ENCODE measurements around the gene EME1. TPM values are rescaled to one million over a fixed set of nuclear protein-coding genes. Genes with fewer than 3 reads are reported as not detected.

The EME1 gene
- total RNA-seq, 4 donors from 2014 or later = 0.42 to 1.7 (median 1.1) TPM

- H3K4me3 ChIP-seq = peak overlapping the region in 3 of 4 donors; percentile 3 to 29 (median 7)
- no peaks in the 10 kb centered on the region for H3K36me3 ChIP-seq
- no peaks in the 10 kb centered on the region for H3K9me3 ChIP-seq
- no peaks in the 10 kb centered on the region for H3K27me3 ChIP-seq
- no peak for TF ChIP-seq CTCF (IDR thresholded peaks at IDR 0.05)
- TF ChIP-seq EP300 (IDR thresholded peaks at IDR 0.05) = no peak
- TF ChIP-seq POLR2A (IDR thresholded peaks at IDR 0.05) = no peak
- 38 to 39% methylated on average over 3 of the region's 3 CpGs for WGBS, 2 donors
- H3K4me1 ChIP-seq = peaks cover 0 to 42% (median 24%) of the 10 kb centered on the region in 4 donors
- H3K27ac ChIP-seq = peak overlapping the region in 3 of 4 donors; percentile 55 to 78 (median 70)
- DNase-seq (ENCODE audit: low spot score in 2 of 2) = no peak
These were observed 48.5 kb downstream of the EME1 start for GRCh38 chr17:50421308-50422051.

- H3K27ac ChIP-seq = no peak overlapping the region
- no peak overlapping the region for H3K4me3 ChIP-seq
- peaks cover 0 to 55% (median 34%) of the 10 kb centered on the region in 4 donors for H3K4me1 ChIP-seq
- DNase-seq (ENCODE audit: low spot score in 2 of 2) = no peak
- no peaks in the 10 kb centered on the region for H3K36me3 ChIP-seq
- WGBS, 2 donors = 79 to 93% methylated on average over 2 of the region's 2 CpGs
- H3K27me3 ChIP-seq = no peaks in the 10 kb centered on the region
- TF ChIP-seq CTCF (IDR thresholded peaks at IDR 0.05) = no peak
- TF ChIP-seq EP300 (IDR thresholded peaks at IDR 0.05) = no peak
- no peak for TF ChIP-seq POLR2A (IDR thresholded peaks at IDR 0.05)
- no peaks in the 10 kb centered on the region for H3K9me3 ChIP-seq
These were observed 49.7 kb downstream of the EME1 start for GRCh38 chr17:50422738-50423137.

GRCh38 chr17:50423553-50424159 lies 50.6 kb downstream of the EME1 start:
- H3K4me3 ChIP-seq = no peak overlapping the region
- DNase-seq (ENCODE audit: low spot score in 2 of 2) = no peak
- H3K9me3 ChIP-seq = no peaks in the 10 kb centered on the region
- TF ChIP-seq EP300 (IDR thresholded peaks at IDR 0.05) (no peak), CTCF (IDR thresholded peaks at IDR 0.05) (no peak), POLR2A (IDR thresholded peaks at IDR 0.05) (no peak)
- H3K27ac ChIP-seq = no peak overlapping the region
- no peaks in the 10 kb centered on the region for H3K36me3 ChIP-seq
- WGBS, 2 donors = 40 to 45% methylated on average over 6 of the region's 6 CpGs
- peaks cover 0 to 62% (median 36%) of the 10 kb centered on the region in 4 donors for H3K4me1 ChIP-seq
- no peaks in the 10 kb centered on the region for H3K27me3 ChIP-seq

- WGBS, 2 donors = 67 to 76% methylated on average over 9 of the region's 9 CpGs
- H3K27ac ChIP-seq = peak overlapping the region in 1 of 4 donors; percentile 92
These were observed 51.4 kb downstream of the EME1 start for GRCh38 chr17:50424246-50424995.

More at GRCh38 chr17:50424246-50424995, 51.4 kb downstream of the EME1 start:
- no peaks in the 10 kb centered on the region for H3K36me3 ChIP-seq
- no peak overlapping the region for H3K4me3 ChIP-seq
- H3K27me3 ChIP-seq = no peaks in the 10 kb centered on the region
- no peaks in the 10 kb centered on the region for H3K9me3 ChIP-seq
- DNase-seq (ENCODE audit: low spot score in 2 of 2) = no peak
- peaks cover 0 to 65% (median 36%) of the 10 kb centered on the region in 4 donors for H3K4me1 ChIP-seq
- TF ChIP-seq CTCF (IDR thresholded peaks at IDR 0.05) = no peak
- no peak for TF ChIP-seq EP300 (IDR thresholded peaks at IDR 0.05)
- no peak for TF ChIP-seq POLR2A (IDR thresholded peaks at IDR 0.05)
